ENCODE measurements around the gene ADRA2B. TPM values are rescaled to one million over a fixed set of nuclear protein-coding genes. Genes with fewer than 3 reads are reported as not detected.

The ADRA2B gene
- total and polyA plus RNA-seq, 2 donors (not counting 1 experiment from before 2014, with no cell fraction given), result 0.07 TPM; not detected in 1

DNA sequence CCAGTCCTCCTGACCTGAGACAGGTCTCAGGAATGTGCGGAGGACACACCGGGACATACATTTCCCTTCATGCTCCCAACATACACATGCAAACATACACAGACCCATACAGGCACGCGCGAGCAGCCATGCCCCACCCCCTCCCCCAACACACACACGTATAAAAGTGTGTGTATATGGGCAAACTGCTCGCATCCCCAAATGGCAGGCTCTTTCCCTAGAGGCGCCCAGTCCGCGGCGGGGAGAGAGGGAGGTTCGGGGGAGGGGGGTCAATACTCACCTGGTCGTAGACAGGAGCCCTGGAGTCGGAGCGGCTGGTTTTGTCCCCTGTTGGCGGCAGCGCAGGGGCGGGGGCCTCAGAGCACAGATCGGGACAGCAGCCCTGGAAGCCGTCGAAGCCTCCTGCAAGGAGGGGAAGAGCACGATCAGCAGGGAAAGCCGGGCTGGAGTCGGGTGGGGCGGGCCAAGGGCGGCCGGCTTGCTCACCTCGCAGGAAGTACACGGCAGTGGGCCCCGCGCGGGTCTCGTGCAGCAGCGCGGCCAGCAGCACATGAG lies 28.2 kb upstream of the ADRA2B start:
- Histone ChIP-seq H2AFZ (ENCODE audit: low read length) (peak overlapping the region; percentile 64), H3K9ac (ENCODE audit: insufficient read depth, low read length) (peak overlapping the region; percentile 30), H3K9me3 (ENCODE audit: control insufficient read depth, insufficient read depth, low read depth, low read length) (no peaks in the 10 kb centered on the region), H3K4me3 (replicated peaks in 1 of 4; ENCODE audit: control extremely low read depth in 1 of 4, insufficient read depth in 1 of 4, low read depth in 3 of 4, low read length in 4 of 4) (peak overlapping the region in 3 of 4 experiments; percentile 21 to 59 (median 52)), H4K20me1 (ENCODE audit: control insufficient read depth, extremely low read depth, insufficient read depth, low read length) (no peaks in the 10 kb centered on the region), H3K36me3 (ENCODE audit: control insufficient read depth, insufficient read depth, low read length) (no peaks in the 10 kb centered on the region), H3K4me1 (ENCODE audit: control insufficient read depth, extremely low read depth, insufficient read depth, low read length) (peaks cover 4% of the 10 kb centered on the region), H3K4me2 (ENCODE audit: extremely low read depth, insufficient read depth, low read length) (peak overlapping the region; percentile 88), H3K79me2 (ENCODE audit: control insufficient read depth, insufficient read depth, low read length) (no peaks in the 10 kb centered on the region), H3K27ac (ENCODE audit: insufficient read depth, low read length) (no peak overlapping the region), H3K27me3 (ENCODE audit: control insufficient read depth, insufficient read depth, low read length) (no peaks in the 10 kb centered on the region)
- peak in 1 of 2 donors; percentile 6 for DNase-seq (ENCODE audit: low read depth in 2 of 2)
- TF ChIP-seq, protein P1, sequence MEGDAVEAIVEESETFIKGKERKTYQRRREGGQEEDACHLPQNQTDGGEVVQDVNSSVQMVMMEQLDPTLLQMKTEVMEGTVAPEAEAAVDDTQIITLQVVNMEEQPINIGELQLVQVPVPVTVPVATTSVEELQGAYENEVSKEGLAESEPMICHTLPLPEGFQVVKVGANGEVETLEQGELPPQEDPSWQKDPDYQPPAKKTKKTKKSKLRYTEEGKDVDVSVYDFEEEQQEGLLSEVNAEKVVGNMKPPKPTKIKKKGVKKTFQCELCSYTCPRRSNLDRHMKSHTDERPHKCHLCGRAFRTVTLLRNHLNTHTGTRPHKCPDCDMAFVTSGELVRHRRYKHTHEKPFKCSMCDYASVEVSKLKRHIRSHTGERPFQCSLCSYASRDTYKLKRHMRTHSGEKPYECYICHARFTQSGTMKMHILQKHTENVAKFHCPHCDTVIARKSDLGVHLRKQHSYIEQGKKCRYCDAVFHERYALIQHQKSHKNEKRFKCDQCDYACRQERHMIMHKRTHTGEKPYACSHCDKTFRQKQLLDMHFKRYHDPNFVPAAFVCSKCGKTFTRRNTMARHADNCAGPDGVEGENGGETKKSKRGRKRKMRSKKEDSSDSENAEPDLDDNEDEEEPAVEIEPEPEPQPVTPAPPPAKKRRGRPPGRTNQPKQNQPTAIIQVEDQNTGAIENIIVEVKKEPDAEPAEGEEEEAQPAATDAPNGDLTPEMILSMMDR (conservative IDR thresholded peaks at IDR 0.05 in 1 of 2, IDR thresholded peaks at IDR 0.05 in 1 of 2; ENCODE audit: low read depth in 1 of 2, low read length in 2 of 2), result no peak
- TF ChIP-seq EZH2 (IDR thresholded peaks at IDR 0.05; ENCODE audit: low read length, missing control alignments), result no peak

DNA sequence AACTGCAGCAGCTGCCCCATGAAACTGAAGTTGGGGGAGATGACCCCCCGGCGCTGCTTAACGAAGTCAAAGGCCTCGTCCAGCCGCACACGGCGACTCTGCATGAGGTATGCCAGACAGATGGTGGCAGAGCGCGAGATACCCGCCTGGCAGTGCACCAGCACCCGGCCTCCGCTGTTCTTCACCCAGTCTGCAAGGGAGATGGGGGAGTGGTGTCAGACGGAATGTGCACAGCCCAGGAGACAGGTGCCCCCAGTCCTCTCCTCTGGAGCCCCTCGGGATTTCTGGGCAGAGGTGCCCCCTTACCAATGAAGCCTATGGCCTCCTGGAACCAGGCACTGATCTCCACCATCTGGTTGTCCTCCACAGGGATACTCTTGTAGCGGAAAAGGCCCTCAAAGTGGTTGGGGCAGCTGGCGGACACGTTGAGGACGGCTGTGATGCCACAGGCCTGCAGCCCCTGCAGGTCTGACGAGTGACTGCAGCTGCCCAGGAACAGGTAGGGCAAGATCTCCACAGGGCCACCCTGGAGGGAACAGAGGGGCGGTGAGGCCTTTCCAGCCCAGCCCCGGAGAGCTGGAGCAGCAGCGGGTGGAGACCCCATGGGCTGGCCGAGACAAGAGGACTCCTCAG lies 27.6 kb upstream of the ADRA2B start:
- Histone ChIP-seq H3K4me3 (replicated peaks in 1 of 4; ENCODE audit: control extremely low read depth in 1 of 4, insufficient read depth in 1 of 4, low read depth in 3 of 4, low read length in 4 of 4) (no peak overlapping the region), H3K9ac (ENCODE audit: insufficient read depth, low read length) (no peak overlapping the region), H3K4me2 (ENCODE audit: extremely low read depth, insufficient read depth, low read length) (no peak overlapping the region), H3K9me3 (ENCODE audit: control insufficient read depth, insufficient read depth, low read depth, low read length) (no peaks in the 10 kb centered on the region), H3K4me1 (ENCODE audit: control insufficient read depth, extremely low read depth, insufficient read depth, low read length) (peaks cover 4% of the 10 kb centered on the region), H3K27ac (ENCODE audit: insufficient read depth, low read length) (no peak overlapping the region), H4K20me1 (ENCODE audit: control insufficient read depth, extremely low read depth, insufficient read depth, low read length) (no peaks in the 10 kb centered on the region), H2AFZ (ENCODE audit: low read length) (no peak overlapping the region), H3K79me2 (ENCODE audit: control insufficient read depth, insufficient read depth, low read length) (no peaks in the 10 kb centered on the region), H3K36me3 (ENCODE audit: control insufficient read depth, insufficient read depth, low read length) (no peaks in the 10 kb centered on the region), H3K27me3 (ENCODE audit: control insufficient read depth, insufficient read depth, low read length) (no peaks in the 10 kb centered on the region)
- no peak for TF ChIP-seq EZH2 (IDR thresholded peaks at IDR 0.05; ENCODE audit: low read length, missing control alignments)
- DNase-seq (ENCODE audit: low read depth in 2 of 2), result no peak

DNA sequence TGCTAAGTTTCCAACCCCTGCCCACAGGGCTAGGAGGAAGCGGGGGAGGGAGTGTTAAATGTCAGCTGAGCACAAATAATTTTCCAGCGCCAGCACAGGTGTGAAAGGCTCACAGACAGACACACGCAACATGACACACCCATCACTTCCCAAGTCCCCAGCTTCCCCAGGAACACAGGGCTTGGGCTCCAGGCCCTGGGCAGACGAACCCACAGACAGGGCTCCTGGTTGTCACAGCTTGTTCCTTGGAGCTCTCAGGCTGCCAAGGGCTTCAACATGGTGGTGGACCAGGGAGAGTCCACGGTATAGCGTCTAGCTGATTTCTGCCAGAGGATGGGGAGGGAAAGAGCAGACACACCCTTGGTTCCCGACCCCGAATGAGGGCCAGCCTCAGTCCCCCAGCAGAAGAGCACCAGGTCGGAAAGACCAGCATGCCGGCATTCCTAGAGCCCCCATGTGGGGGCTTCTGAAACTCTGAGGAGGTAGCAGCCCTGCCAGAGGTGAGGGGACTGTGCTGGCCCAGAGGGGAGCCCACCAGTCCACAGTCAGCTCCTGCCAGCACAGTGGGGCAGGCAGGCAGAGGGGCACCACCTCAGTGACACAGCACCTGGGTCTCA lies 27.0 kb upstream of the ADRA2B start:
- Histone ChIP-seq H3K4me3 (replicated peaks in 1 of 4; ENCODE audit: control extremely low read depth in 1 of 4, insufficient read depth in 1 of 4, low read depth in 3 of 4, low read length in 4 of 4) (no peak overlapping the region), H3K4me1 (ENCODE audit: control insufficient read depth, extremely low read depth, insufficient read depth, low read length) (no peaks in the 10 kb centered on the region)
- no peak for DNase-seq (ENCODE audit: low read depth in 2 of 2)

More for the DNA sequence above, 27.0 kb upstream of the ADRA2B start:
- Histone ChIP-seq H3K79me2 (ENCODE audit: control insufficient read depth, insufficient read depth, low read length) (no peaks in the 10 kb centered on the region), H3K9ac (ENCODE audit: insufficient read depth, low read length) (no peak overlapping the region), H3K4me2 (ENCODE audit: extremely low read depth, insufficient read depth, low read length) (no peak overlapping the region), H2AFZ (ENCODE audit: low read length) (no peak overlapping the region), H3K27ac (ENCODE audit: insufficient read depth, low read length) (no peak overlapping the region), H3K27me3 (ENCODE audit: control insufficient read depth, insufficient read depth, low read length) (no peaks in the 10 kb centered on the region), H3K9me3 (ENCODE audit: control insufficient read depth, insufficient read depth, low read depth, low read length) (no peaks in the 10 kb centered on the region), H3K36me3 (ENCODE audit: control insufficient read depth, insufficient read depth, low read length) (no peaks in the 10 kb centered on the region), H4K20me1 (ENCODE audit: control insufficient read depth, extremely low read depth, insufficient read depth, low read length) (no peaks in the 10 kb centered on the region)
- TF ChIP-seq, protein P1 (conservative IDR thresholded peaks at IDR 0.05 in 1 of 2, IDR thresholded peaks at IDR 0.05 in 1 of 2; ENCODE audit: low read depth in 1 of 2, low read length in 2 of 2), result no peak
- no peak for TF ChIP-seq EZH2 (IDR thresholded peaks at IDR 0.05; ENCODE audit: low read length, missing control alignments)
